WTC11 (cell line): Measurements from ENCODE around the gene KIF13A.
"Not testable (repeated sequence)": the region's sequence is repeated elsewhere in the genome, so short reads cannot be mapped to it uniquely, and the experiment has no call there.

Experiments
- CREB1 ChIP-seq: sonication (generic); formaldehyde crosslinking; IDR thresholded peaks from 2 replicates; pipeline ENCODE4 v1.8.0; 2023; ENCODE audit warnings: mild to moderate bottlenecking, missing genetic modification reagents
- CTCF ChIP-seq: fragments of 200-600 bp; IDR thresholded peaks from 2 replicates; pipeline ENCODE4 v1.8.0; 2022; ENCODE audit warnings: antibody characterized with exemption
- ETV6 ChIP-seq: sonication (generic); formaldehyde crosslinking; IDR thresholded peaks from 2 replicates; pipeline ENCODE4 v1.8.1; 2022; ENCODE audit warnings: mild to moderate bottlenecking, missing genetic modification reagents
- GABPB1 ChIP-seq: sonication (generic); formaldehyde crosslinking; IDR thresholded peaks from 2 replicates; pipeline ENCODE4 v1.8.1; 2023; ENCODE audit warnings: mild to moderate bottlenecking, missing genetic modification reagents
- NFYB ChIP-seq: sonication (generic); formaldehyde crosslinking; conservative IDR thresholded peaks from 2 replicates; pipeline ENCODE4 v1.8.0; 2022; ENCODE audit warnings: low read depth, missing genetic modification reagents
- SMAD4 ChIP-seq: sonication (generic); formaldehyde crosslinking; IDR thresholded peaks from 2 replicates; pipeline ENCODE4 v1.8.0; 2022; ENCODE audit warnings: mild to moderate bottlenecking, missing genetic modification reagents
- ZNF425 ChIP-seq: fragments of 250-450 bp; sonication (Bioruptor Pico); conservative IDR thresholded peaks from 2 replicates; pipeline ENCODE4 v1.9.0; 2021; ENCODE audit warnings: mild to moderate bottlenecking
- TF ChIP-seq, protein P1 (sequence below): sonication (generic); formaldehyde crosslinking; conservative IDR thresholded peaks from 2 replicates; pipeline ENCODE4 v1.8.1; 2022; ENCODE audit warnings: mild to moderate bottlenecking, missing genetic modification reagents
- TF ChIP-seq, protein P2 (sequence below): sonication (generic); formaldehyde crosslinking; IDR thresholded peaks from 2 replicates; pipeline ENCODE4 v1.8.1; 2022; ENCODE audit warnings: mild to moderate bottlenecking, moderate library complexity, missing genetic modification reagents

- not testable (repeated sequence) for TF ChIP-seq ETV6 (CRISPR knock-in tag); NFYB; CTCF; SMAD4; GABPB1 (CRISPR knock-in tag); CREB1 (CRISPR knock-in tag); ZNF425
- TF ChIP-seq, protein P1, sequence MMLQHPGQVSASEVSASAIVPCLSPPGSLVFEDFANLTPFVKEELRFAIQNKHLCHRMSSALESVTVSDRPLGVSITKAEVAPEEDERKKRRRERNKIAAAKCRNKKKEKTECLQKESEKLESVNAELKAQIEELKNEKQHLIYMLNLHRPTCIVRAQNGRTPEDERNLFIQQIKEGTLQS (CRISPR knock-in tag) = not testable (repeated sequence)
- TF ChIP-seq, protein P2, sequence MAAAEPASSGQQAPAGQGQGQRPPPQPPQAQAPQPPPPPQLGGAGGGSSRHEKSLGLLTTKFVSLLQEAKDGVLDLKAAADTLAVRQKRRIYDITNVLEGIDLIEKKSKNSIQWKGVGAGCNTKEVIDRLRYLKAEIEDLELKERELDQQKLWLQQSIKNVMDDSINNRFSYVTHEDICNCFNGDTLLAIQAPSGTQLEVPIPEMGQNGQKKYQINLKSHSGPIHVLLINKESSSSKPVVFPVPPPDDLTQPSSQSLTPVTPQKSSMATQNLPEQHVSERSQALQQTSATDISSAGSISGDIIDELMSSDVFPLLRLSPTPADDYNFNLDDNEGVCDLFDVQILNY (CRISPR knock-in tag) = not testable (repeated sequence)
Measured at GRCh38 chr6:17947574-17947973, 39.9 kb downstream of the KIF13A start.
